Measurements from ENCODE around the gene CACNA1I.

Gene CACNA1I

DNA sequence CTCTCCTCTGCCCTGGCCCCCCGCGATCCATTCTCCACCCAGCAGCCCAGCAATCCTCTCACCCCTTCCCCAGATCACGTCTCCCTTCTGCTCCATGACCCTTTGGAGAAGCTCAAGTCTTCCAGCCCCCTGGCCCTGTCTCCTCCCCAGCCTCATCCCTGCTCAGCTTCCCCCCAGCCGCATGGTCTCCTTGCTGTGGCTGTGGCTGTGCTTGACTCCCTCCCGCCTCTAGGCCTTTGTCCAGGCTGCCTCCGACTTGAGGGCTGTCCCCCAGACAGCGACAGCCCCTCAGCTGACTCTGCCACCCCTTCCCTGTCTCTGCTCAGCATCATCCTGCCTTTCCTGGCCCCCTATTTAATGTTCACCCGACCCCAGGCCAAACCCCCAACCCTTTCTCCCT lies 59.3 kb downstream of the CACNA1I start:
- no peak for DNase-seq (ENCODE audit: low read depth)
- TF ChIP-seq, protein P1, sequence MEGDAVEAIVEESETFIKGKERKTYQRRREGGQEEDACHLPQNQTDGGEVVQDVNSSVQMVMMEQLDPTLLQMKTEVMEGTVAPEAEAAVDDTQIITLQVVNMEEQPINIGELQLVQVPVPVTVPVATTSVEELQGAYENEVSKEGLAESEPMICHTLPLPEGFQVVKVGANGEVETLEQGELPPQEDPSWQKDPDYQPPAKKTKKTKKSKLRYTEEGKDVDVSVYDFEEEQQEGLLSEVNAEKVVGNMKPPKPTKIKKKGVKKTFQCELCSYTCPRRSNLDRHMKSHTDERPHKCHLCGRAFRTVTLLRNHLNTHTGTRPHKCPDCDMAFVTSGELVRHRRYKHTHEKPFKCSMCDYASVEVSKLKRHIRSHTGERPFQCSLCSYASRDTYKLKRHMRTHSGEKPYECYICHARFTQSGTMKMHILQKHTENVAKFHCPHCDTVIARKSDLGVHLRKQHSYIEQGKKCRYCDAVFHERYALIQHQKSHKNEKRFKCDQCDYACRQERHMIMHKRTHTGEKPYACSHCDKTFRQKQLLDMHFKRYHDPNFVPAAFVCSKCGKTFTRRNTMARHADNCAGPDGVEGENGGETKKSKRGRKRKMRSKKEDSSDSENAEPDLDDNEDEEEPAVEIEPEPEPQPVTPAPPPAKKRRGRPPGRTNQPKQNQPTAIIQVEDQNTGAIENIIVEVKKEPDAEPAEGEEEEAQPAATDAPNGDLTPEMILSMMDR (IDR thresholded peaks at IDR 0.05; ENCODE audit: low read depth, low read length, missing control alignments) = no peak
- H3K4me3 ChIP-seq (ENCODE audit: low read depth, low read length) = no peak overlapping the region

DNA sequence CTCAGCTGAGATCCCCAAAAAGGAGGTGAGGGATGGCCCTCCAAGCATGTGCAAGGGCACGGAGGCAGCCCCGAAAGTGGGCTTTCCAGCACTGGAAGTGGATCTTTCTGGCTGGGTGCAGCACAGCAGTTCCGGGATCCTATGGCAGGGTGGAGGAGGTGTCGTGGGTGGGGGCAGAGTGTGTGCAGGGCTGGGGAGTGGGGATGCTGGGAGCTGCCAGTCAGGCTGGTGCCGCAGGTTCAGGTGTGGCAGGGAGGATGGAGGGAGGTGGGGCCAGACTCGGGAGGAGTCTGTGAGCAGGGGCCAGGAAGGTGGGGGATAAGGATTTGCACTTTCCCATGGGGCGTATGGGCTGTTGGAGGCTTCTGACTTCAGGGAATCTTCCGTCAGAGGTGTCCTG lies 60.2 kb downstream of the CACNA1I start:
- no peak overlapping the region for H3K4me3 ChIP-seq (ENCODE audit: low read depth, low read length)
- no peak for DNase-seq (ENCODE audit: low read depth)
- TF ChIP-seq, protein P1 (IDR thresholded peaks at IDR 0.05; ENCODE audit: low read depth, low read length, missing control alignments) = no peak

DNA sequence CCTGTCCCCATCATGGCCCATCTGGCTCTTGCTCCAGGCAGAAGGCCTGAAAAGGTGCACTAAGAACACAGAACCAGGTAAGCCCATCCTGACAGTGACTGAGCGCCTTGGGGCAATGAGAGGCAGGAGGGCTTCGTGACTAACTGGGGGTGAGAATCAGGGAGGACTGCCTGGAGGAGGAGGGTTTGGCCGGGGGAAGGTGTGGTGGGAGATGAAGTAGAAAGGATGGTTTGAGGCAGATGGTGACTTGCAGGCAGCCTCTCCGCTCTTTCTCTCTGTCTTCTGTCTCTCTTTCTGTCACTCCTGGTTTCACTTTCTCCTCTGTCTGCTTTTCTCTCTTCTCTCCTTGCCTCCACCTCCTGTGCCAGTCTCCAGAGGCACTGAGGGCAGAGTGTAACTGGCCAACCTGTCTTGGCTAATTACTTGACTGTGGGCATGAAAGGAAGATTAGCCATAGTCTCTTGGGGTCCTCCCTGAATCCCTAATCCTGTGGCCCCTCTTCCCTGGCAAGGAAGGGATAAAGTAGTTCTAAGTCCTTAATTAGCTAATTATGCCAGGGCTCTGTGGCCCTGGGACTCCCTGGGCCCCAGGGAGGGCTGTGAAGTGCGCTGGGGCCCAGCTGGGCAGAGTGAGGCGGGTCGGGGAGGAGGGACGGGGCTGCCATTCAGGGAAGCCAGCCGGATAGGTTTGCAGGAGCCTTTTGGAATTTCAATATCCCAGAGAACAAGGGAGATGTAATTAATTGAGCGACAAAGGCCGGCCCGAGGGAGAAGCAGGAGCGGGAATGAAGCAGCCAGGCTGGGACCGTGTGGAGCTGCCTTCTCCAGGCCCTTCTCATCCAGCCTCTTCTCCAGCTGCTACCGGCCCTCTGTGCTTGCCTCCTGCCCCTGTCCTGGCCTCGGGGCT lies 61.1 kb downstream of the CACNA1I start:
- H3K4me3 ChIP-seq (ENCODE audit: low read depth, low read length) = no peak overlapping the region
- DNase-seq (ENCODE audit: low read depth) = no peak
- TF ChIP-seq, protein P1 (IDR thresholded peaks at IDR 0.05; ENCODE audit: low read depth, low read length, missing control alignments) = no peak

GRCh38 chr22:39634530-39635405 lies 64.2 kb downstream of the CACNA1I start:
- DNase-seq (ENCODE audit: low read depth) = no peak
- TF ChIP-seq, protein P1 (IDR thresholded peaks at IDR 0.05; ENCODE audit: low read depth, low read length, missing control alignments) = no peak
- no peak overlapping the region for H3K4me3 ChIP-seq (ENCODE audit: low read depth, low read length)

- H3K4me3 ChIP-seq (ENCODE audit: low read depth, low read length) = no peak overlapping the region
- no peak for DNase-seq (ENCODE audit: low read depth)
- TF ChIP-seq, protein P1 (IDR thresholded peaks at IDR 0.05; ENCODE audit: low read depth, low read length, missing control alignments) = no peak
Measured at GRCh38 chr22:39635719-39636118, 65.2 kb downstream of the CACNA1I start.

DNA sequence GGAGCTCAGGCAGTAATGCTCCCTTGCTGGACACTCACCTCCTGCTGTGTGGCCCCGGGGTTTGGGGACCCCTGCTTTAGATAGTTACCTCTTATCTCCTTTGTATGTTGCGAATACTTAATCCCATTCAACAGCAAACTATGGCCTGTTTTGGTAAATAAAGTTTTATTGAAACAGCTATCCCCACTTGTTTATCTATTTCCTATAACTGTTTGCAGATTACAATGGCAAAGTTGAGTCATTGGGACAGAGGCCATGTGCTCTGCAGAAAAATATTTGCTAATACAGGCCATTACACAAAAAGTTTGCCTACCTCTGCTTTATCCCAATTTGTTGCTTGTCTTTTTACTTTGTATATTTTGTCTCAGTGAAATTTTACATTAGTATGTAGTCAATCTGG lies 68.4 kb downstream of the CACNA1I start:
- no peak overlapping the region for H3K4me3 ChIP-seq (ENCODE audit: low read depth, low read length)
- TF ChIP-seq, protein P1 (IDR thresholded peaks at IDR 0.05; ENCODE audit: low read depth, low read length, missing control alignments) = no peak
- no peak for DNase-seq (ENCODE audit: low read depth)

Data from GM12864 (cell line).